GM18499 (cell line): ENCODE results near the gene COL25A1.

Source experiments
- ATAC-seq: cut with Tn5 transposase; IDR thresholded peaks from one replicate; pipeline ENCODE4 v1.9.1; 2021; ENCODE audit warnings: moderate number of reproducible peaks; ENCODE audit not compliant: insufficient read depth, unreplicated experiment

COL25A1 gene

GRCh38 chr4:108980455-108981239 is 321.8 kb downstream of the COL25A1 start:
- no peak for ATAC-seq

GRCh38 chr4:108979759-108980158 is 322.7 kb downstream of the COL25A1 start:
- ATAC-seq = no peak

- ATAC-seq = no peak
These were observed 324.4 kb downstream of the COL25A1 start for GRCh38 chr4:108978066-108978465.

- peak; percentile 60 for ATAC-seq
These were observed 329.7 kb downstream of the COL25A1 start for GRCh38 chr4:108972613-108973283.

- no peak for ATAC-seq
These were observed 331.0 kb downstream of the COL25A1 start for GRCh38 chr4:108971473-108971872.

GRCh38 chr4:108965472-108966076 is 336.9 kb downstream of the COL25A1 start:
- ATAC-seq = no peak

- no peak for ATAC-seq
These were observed 337.4 kb downstream of the COL25A1 start for GRCh38 chr4:108965016-108965415.

GRCh38 chr4:108963910-108964309 is 338.5 kb downstream of the COL25A1 start:
- no peak for ATAC-seq

GRCh38 chr4:108959491-108959890 is 343.0 kb downstream of the COL25A1 start:
- no peak for ATAC-seq

- no peak for ATAC-seq
These were observed 347.6 kb downstream of the COL25A1 start for GRCh38 chr4:108954880-108955279.

- no peak for ATAC-seq
These were observed 348.5 kb downstream of the COL25A1 start for GRCh38 chr4:108953941-108954340.

GRCh38 chr4:108950158-108950915 is 352.1 kb downstream of the COL25A1 start:
- ATAC-seq = no peak

GRCh38 chr4:108947526-108947925 is 354.9 kb downstream of the COL25A1 start:
- ATAC-seq = no peak

GRCh38 chr4:108946237-108946636 is 356.2 kb downstream of the COL25A1 start:
- ATAC-seq = no peak

- ATAC-seq = no peak
These were observed 358.4 kb downstream of the COL25A1 start for GRCh38 chr4:108943976-108944591.

- ATAC-seq = no peak
These were observed 359.1 kb downstream of the COL25A1 start for GRCh38 chr4:108943371-108943770.

- ATAC-seq = no peak
These were observed 360.5 kb downstream of the COL25A1 start for GRCh38 chr4:108941904-108942430.

GRCh38 chr4:108940634-108941033 is 361.8 kb downstream of the COL25A1 start:
- no peak for ATAC-seq

- ATAC-seq = no peak
These were observed 362.3 kb downstream of the COL25A1 start for GRCh38 chr4:108940149-108940548.

- no peak for ATAC-seq
These were observed 365.4 kb downstream of the COL25A1 start for GRCh38 chr4:108937066-108937465.
